ENCODE data around the gene BAX. TPM values are rescaled to one million over a fixed set of nuclear protein-coding genes. Genes with fewer than 3 reads are reported as not detected.

Gene BAX
- total RNA-seq, 1 experiment from 2014 or later = 346 TPM

GRCh38 chr19:48914181-48914580, 40.5 kb upstream of the BAX start (continued):
- TF ChIP-seq MLX (CRISPR knock-in tag; IDR thresholded peaks at IDR 0.05) (no peak), TP53 (CRISPR knock-in tag; IDR thresholded peaks at IDR 0.05) (no peak), ZMAT4 (CRISPR knock-in tag; IDR thresholded peaks at IDR 0.05) (no peak), GABPB1 (CRISPR knock-in tag; IDR thresholded peaks at IDR 0.05) (no peak), ZNF281 (CRISPR knock-in tag; IDR thresholded peaks at IDR 0.05) (no peak), NFATC4 (CRISPR knock-in tag; IDR thresholded peaks at IDR 0.05) (no peak)
- TF ChIP-seq, protein P1, sequence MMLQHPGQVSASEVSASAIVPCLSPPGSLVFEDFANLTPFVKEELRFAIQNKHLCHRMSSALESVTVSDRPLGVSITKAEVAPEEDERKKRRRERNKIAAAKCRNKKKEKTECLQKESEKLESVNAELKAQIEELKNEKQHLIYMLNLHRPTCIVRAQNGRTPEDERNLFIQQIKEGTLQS (CRISPR knock-in tag; conservative IDR thresholded peaks at IDR 0.05) = no peak

DNA sequence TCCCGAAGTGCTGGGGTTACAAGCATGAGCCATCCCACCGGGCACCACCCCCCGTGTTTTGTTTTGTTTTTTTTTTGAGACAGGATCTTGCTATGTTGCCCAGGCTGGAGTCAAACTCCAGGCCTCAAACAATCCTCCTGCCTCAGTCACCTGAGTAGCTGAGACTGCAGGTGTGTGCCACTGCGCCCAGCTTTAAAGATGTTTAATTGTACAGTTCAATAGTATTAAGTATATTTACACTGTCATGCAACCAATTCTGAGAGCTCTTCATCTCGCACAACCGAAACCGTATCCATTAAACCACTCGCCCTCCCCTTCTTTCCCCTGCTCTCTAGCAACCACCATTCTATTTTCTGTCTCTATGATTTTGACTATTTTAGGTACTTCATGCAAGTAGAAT, 38.9 kb upstream of the BAX start:
- no peak overlapping the region for H3K4me3 Mint-ChIP-seq

DNA sequence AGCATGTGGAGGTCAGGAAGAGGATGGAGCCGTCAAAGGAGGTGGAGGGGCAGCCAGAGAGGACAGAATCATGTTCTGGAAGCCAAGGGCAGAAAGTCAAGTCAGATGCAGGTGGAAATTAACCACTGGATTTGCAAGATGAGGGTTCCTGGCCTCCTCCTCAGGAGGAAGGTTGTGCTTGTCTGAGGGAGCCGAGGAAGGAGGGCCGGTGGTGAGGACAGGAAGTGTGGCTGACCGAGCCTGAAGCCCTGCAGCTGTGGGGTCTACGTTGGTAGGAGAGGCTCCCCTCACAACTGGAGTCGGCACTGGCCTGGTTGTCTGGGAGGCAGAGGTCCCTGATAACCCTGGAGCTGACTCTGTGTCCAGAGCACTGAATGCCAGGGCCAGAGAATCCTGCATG, 36.6 kb upstream of the BAX start:
- Mint-ChIP-seq H3K4me3 (no peak overlapping the region), H3K27ac (no peak overlapping the region; the same call in 1 of the 2 replicates), H3K4me1 (no peaks in the 10 kb centered on the region), H3K36me3 (peaks cover 30% of the 10 kb centered on the region), H3K9me3 (no peaks in the 10 kb centered on the region), H3K27me3 (ENCODE audit: low read depth) (no peaks in the 10 kb centered on the region)
- DNase-seq (ENCODE audit: low spot score) (no peak), ATAC-seq (no peak)
- POLR2A ChIA-PET = interaction anchor here (0.5 to 1.1 kb wide), 2 partner anchors 15 to 1070 kb away, joined by 4 to 5 read pairs; partner anchors contain the start of gene DHDH
- CTCF ChIA-PET = interaction anchor here (0.6 to 2.3 kb wide), 12 partner anchors 9 to 292 kb away, joined by 3 to 20 read pairs (median 4); partner anchors contain the start of genes DHDH, GYS1, NUCB1 and RUVBL2
- no peak for TF ChIP-seq NFATC4 (CRISPR knock-in tag; IDR thresholded peaks at IDR 0.05)
- TF ChIP-seq ZNF423 (CRISPR knock-in tag; IDR thresholded peaks at IDR 0.05) = no peak
- TF ChIP-seq GTF2I (CRISPR knock-in tag; conservative IDR thresholded peaks at IDR 0.05) = no peak
- no peak for TF ChIP-seq ZNF317 (CRISPR knock-in tag; IDR thresholded peaks at IDR 0.05; ENCODE audit: borderline replicate concordance, low read depth)
- TF ChIP-seq, protein P2, sequence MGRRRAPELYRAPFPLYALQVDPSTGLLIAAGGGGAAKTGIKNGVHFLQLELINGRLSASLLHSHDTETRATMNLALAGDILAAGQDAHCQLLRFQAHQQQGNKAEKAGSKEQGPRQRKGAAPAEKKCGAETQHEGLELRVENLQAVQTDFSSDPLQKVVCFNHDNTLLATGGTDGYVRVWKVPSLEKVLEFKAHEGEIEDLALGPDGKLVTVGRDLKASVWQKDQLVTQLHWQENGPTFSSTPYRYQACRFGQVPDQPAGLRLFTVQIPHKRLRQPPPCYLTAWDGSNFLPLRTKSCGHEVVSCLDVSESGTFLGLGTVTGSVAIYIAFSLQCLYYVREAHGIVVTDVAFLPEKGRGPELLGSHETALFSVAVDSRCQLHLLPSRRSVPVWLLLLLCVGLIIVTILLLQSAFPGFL (CRISPR knock-in tag; IDR thresholded peaks at IDR 0.05; ENCODE audit: borderline replicate concordance) = no peak
- TF ChIP-seq, protein P3, sequence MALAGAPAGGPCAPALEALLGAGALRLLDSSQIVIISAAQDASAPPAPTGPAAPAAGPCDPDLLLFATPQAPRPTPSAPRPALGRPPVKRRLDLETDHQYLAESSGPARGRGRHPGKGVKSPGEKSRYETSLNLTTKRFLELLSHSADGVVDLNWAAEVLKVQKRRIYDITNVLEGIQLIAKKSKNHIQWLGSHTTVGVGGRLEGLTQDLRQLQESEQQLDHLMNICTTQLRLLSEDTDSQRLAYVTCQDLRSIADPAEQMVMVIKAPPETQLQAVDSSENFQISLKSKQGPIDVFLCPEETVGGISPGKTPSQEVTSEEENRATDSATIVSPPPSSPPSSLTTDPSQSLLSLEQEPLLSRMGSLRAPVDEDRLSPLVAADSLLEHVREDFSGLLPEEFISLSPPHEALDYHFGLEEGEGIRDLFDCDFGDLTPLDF (CRISPR knock-in tag; IDR thresholded peaks at IDR 0.05) = no peak
- no peak for TF ChIP-seq NFE2L1 (CRISPR knock-in tag; IDR thresholded peaks at IDR 0.05)
- no peak for TF ChIP-seq ETV6 (CRISPR knock-in tag; IDR thresholded peaks at IDR 0.05)
- TF ChIP-seq ELF4 (CRISPR knock-in tag; IDR thresholded peaks at IDR 0.05; ENCODE audit: low read depth) = no peak
- no peak for TF ChIP-seq NR1H2 (CRISPR knock-in tag; IDR thresholded peaks at IDR 0.05)
- TF ChIP-seq, protein P4, sequence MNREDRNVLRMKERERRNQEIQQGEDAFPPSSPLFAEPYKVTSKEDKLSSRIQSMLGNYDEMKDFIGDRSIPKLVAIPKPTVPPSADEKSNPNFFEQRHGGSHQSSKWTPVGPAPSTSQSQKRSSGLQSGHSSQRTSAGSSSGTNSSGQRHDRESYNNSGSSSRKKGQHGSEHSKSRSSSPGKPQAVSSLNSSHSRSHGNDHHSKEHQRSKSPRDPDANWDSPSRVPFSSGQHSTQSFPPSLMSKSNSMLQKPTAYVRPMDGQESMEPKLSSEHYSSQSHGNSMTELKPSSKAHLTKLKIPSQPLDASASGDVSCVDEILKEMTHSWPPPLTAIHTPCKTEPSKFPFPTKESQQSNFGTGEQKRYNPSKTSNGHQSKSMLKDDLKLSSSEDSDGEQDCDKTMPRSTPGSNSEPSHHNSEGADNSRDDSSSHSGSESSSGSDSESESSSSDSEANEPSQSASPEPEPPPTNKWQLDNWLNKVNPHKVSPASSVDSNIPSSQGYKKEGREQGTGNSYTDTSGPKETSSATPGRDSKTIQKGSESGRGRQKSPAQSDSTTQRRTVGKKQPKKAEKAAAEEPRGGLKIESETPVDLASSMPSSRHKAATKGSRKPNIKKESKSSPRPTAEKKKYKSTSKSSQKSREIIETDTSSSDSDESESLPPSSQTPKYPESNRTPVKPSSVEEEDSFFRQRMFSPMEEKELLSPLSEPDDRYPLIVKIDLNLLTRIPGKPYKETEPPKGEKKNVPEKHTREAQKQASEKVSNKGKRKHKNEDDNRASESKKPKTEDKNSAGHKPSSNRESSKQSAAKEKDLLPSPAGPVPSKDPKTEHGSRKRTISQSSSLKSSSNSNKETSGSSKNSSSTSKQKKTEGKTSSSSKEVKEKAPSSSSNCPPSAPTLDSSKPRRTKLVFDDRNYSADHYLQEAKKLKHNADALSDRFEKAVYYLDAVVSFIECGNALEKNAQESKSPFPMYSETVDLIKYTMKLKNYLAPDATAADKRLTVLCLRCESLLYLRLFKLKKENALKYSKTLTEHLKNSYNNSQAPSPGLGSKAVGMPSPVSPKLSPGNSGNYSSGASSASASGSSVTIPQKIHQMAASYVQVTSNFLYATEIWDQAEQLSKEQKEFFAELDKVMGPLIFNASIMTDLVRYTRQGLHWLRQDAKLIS (CRISPR knock-in tag; IDR thresholded peaks at IDR 0.05; ENCODE audit: borderline replicate concordance) = no peak
- TF ChIP-seq JAZF1 (CRISPR knock-in tag; IDR thresholded peaks at IDR 0.05) = no peak

More for the DNA sequence above, 38.9 kb upstream of the BAX start:
- H3K36me3 Mint-ChIP-seq = peaks cover 41% of the 10 kb centered on the region
- H3K27ac Mint-ChIP-seq = no peak overlapping the region
- ATAC-seq (no peak), DNase-seq (ENCODE audit: low spot score) (no peak)
- no peaks in the 10 kb centered on the region for H3K4me1 Mint-ChIP-seq
- H3K27me3 Mint-ChIP-seq (ENCODE audit: low read depth) = no peaks in the 10 kb centered on the region
- CTCF ChIA-PET = no interaction called here
- peak; percentile 17; the same call in 1 of the 2 replicates for TF ChIP-seq ZNF121 (CRISPR knock-in tag; IDR thresholded peaks at IDR 0.05)
- TF ChIP-seq, protein P5, sequence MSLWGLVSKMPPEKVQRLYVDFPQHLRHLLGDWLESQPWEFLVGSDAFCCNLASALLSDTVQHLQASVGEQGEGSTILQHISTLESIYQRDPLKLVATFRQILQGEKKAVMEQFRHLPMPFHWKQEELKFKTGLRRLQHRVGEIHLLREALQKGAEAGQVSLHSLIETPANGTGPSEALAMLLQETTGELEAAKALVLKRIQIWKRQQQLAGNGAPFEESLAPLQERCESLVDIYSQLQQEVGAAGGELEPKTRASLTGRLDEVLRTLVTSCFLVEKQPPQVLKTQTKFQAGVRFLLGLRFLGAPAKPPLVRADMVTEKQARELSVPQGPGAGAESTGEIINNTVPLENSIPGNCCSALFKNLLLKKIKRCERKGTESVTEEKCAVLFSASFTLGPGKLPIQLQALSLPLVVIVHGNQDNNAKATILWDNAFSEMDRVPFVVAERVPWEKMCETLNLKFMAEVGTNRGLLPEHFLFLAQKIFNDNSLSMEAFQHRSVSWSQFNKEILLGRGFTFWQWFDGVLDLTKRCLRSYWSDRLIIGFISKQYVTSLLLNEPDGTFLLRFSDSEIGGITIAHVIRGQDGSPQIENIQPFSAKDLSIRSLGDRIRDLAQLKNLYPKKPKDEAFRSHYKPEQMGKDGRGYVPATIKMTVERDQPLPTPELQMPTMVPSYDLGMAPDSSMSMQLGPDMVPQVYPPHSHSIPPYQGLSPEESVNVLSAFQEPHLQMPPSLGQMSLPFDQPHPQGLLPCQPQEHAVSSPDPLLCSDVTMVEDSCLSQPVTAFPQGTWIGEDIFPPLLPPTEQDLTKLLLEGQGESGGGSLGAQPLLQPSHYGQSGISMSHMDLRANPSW (CRISPR knock-in tag; conservative IDR thresholded peaks at IDR 0.05; ENCODE audit: low read depth) = no peak
- no peaks in the 10 kb centered on the region for H3K9me3 Mint-ChIP-seq
- POLR2A ChIA-PET = no interaction called here
